Measurements from ENCODE around the gene ZNF511. TPM values are rescaled to one million over a fixed set of nuclear protein-coding genes. Genes with fewer than 3 reads are reported as not detected.

The ZNF511 gene
- total RNA-seq, 2 experiments from 2014 or later, result 38.1 to 40.9 TPM

- no peak for TF ChIP-seq CTCF (IDR thresholded peaks at IDR 0.05)
- H3K4me3 Mint-ChIP-seq, result no peak overlapping the region
- POLR2A ChIA-PET, result no interaction called here
- peaks cover 5% of the 10 kb centered on the region for H3K27me3 Mint-ChIP-seq
- CTCF ChIA-PET, result no interaction called here
- no peak overlapping the region for H3K27ac Mint-ChIP-seq
- Histone ChIP-seq H3K27ac (ENCODE audit: low read depth in 1 of 2, low read length in 2 of 2) (no peak overlapping the region), H3K27me3 (ENCODE audit: control insufficient read depth in 1 of 2, insufficient read depth in 2 of 2, low read length in 2 of 2) (no peaks in the 10 kb centered on the region), H3K4me1 (ENCODE audit: insufficient read depth, low read length) (peaks cover 33% of the 10 kb centered on the region), H3K4me3 (ENCODE audit: low read length) (no peak overlapping the region), H3K9me3 (ENCODE audit: control insufficient read depth in 1 of 2, insufficient read depth in 1 of 2, low read length in 2 of 2) (no peaks in the 10 kb centered on the region), H3K36me3 (ENCODE audit: insufficient read depth, low read length) (peaks cover 54% of the 10 kb centered on the region)
- peaks cover 24% of the 10 kb centered on the region for H3K4me1 Mint-ChIP-seq (ENCODE audit: low read depth)
- intact Hi-C loops (cut with DNase I, micrococcal nuclease), result no loop called here
- H3K9me3 Mint-ChIP-seq, result no peaks in the 10 kb centered on the region
- H3K36me3 Mint-ChIP-seq (ENCODE audit: low read depth), result peaks cover 64% of the 10 kb centered on the region
- ATAC-seq (ENCODE audit: poor library complexity) (no peak), DNase-seq (no peak)
These were observed 5.5 kb upstream of the ZNF511 start for GRCh38 chr10:133303206-133303605.

- ChIA-PET CTCF (no interaction called here), POLR2A (no interaction called here)
- H3K27me3 Mint-ChIP-seq, result peaks cover 7% of the 10 kb centered on the region
- peaks cover 44% of the 10 kb centered on the region for H3K4me1 ChIP-seq (ENCODE audit: insufficient read depth, low read length)
- intact Hi-C loops (cut with DNase I, micrococcal nuclease), result loop anchor here in 1 of 2 experiments (2.0 to 5.0 kb wide), 2 partner anchors 49 to 215 kb away; no protein-coding TSS in a partner anchor
- TF ChIP-seq CTCF (IDR thresholded peaks at IDR 0.05), result no peak
- peaks cover 0 to 9% of the 10 kb centered on the region in 2 experiments for H3K9me3 ChIP-seq (ENCODE audit: control insufficient read depth in 1 of 2, insufficient read depth in 1 of 2, low read length in 2 of 2)
- H3K27ac Mint-ChIP-seq, result peak overlapping the region; percentile 66
- H3K9me3 Mint-ChIP-seq, result no peaks in the 10 kb centered on the region
- no peaks in the 10 kb centered on the region for H3K27me3 ChIP-seq (ENCODE audit: control insufficient read depth in 1 of 2, insufficient read depth in 2 of 2, low read length in 2 of 2)
- peaks cover 49% of the 10 kb centered on the region for H3K36me3 Mint-ChIP-seq (ENCODE audit: low read depth)
- no peak for DNase-seq
- peak overlapping the region in 1 of 2 donors; percentile 55 for H3K27ac ChIP-seq (ENCODE audit: low read depth in 1 of 2, low read length in 2 of 2)
- H3K36me3 ChIP-seq (ENCODE audit: insufficient read depth, low read length), result peaks cover 43% of the 10 kb centered on the region
- no peak for ATAC-seq (ENCODE audit: poor library complexity)
- H3K4me3 Mint-ChIP-seq, result no peak overlapping the region
- H3K4me3 ChIP-seq (ENCODE audit: low read length), result no peak overlapping the region
- H3K4me1 Mint-ChIP-seq (ENCODE audit: low read depth), result peaks cover 26% of the 10 kb centered on the region
These were observed 2.6 kb upstream of the ZNF511 start for GRCh38 chr10:133306097-133306476.

GRCh38 chr10:133306941-133307379, 1.8 kb upstream of the ZNF511 start:
- Histone ChIP-seq H3K4me1 (ENCODE audit: insufficient read depth, low read length) (peaks cover 44% of the 10 kb centered on the region), H3K4me3 (ENCODE audit: low read length) (no peak overlapping the region), H3K9me3 (ENCODE audit: control insufficient read depth in 1 of 2, insufficient read depth in 1 of 2, low read length in 2 of 2) (peaks cover 0 to 9% of the 10 kb centered on the region in 2 experiments), H3K36me3 (ENCODE audit: insufficient read depth, low read length) (peaks cover 44% of the 10 kb centered on the region), H3K27me3 (ENCODE audit: control insufficient read depth in 1 of 2, insufficient read depth in 2 of 2, low read length in 2 of 2) (no peaks in the 10 kb centered on the region), H3K27ac (ENCODE audit: low read depth in 1 of 2, low read length in 2 of 2) (peak overlapping the region; percentile 96 to 99)
- DNase-seq (no peak), ATAC-seq (ENCODE audit: poor library complexity) (no peak)
- H3K27ac Mint-ChIP-seq, result peak overlapping the region; percentile 99
- CTCF ChIA-PET, result interaction anchor here (1.3 to 1.9 kb wide), 5 partner anchors 9 to 48 kb away, joined by 3 to 20 read pairs (median 8); partner anchors contain the start of gene ADAM8
- no peak for TF ChIP-seq CTCF (IDR thresholded peaks at IDR 0.05)
- peaks cover 55% of the 10 kb centered on the region for H3K36me3 Mint-ChIP-seq (ENCODE audit: low read depth)
- H3K27me3 Mint-ChIP-seq, result peaks cover 7% of the 10 kb centered on the region
- H3K4me3 Mint-ChIP-seq, result peak overlapping the region; percentile 81
- peaks cover 26% of the 10 kb centered on the region for H3K4me1 Mint-ChIP-seq (ENCODE audit: low read depth)
- POLR2A ChIA-PET, result interaction anchor here (0.6 to 1.5 kb wide), 3 partner anchors 9 to 50 kb away, joined by 3 to 4 read pairs (median 3); no protein-coding TSS in a partner anchor
- no peaks in the 10 kb centered on the region for H3K9me3 Mint-ChIP-seq
- intact Hi-C loops (cut with DNase I, micrococcal nuclease), result loop anchor here in 1 of 2 experiments (2.0 to 5.0 kb wide), 2 partner anchors 50 to 214 kb away; no protein-coding TSS in a partner anchor

Data from CD4-positive, alpha-beta T cell (primary cell).